ENCODE data around the gene ANTXRL.
"Not testable (repeated sequence)": the region's sequence is repeated elsewhere in the genome, so short reads cannot be mapped to it uniquely, and the experiment has no call there.

The ANTXRL gene

GRCh38 chr10:46272863-46273415 lies 13.9 kb upstream of the ANTXRL start:
- DNase-seq (ENCODE audit: low read depth in 2 of 2, low spot score in 1 of 2) = no peak

- no peak for DNase-seq (ENCODE audit: low read depth in 2 of 2, low spot score in 1 of 2)
Measured at GRCh38 chr10:46273506-46274477, 13.0 kb upstream of the ANTXRL start.

- DNase-seq (ENCODE audit: low read depth in 2 of 2, low spot score in 1 of 2) = no peak
Measured at GRCh38 chr10:46277840-46278239, 9.0 kb upstream of the ANTXRL start.

GRCh38 chr10:46282421-46282831 lies 4.4 kb upstream of the ANTXRL start:
- not testable (repeated sequence) for DNase-seq (ENCODE audit: low read depth in 2 of 2, low spot score in 1 of 2)

- DNase-seq (ENCODE audit: low read depth in 2 of 2, low spot score in 1 of 2) = peak in 1 of 2 donors; percentile 31
Measured at GRCh38 chr10:46282842-46283574, 3.8 kb upstream of the ANTXRL start.

GRCh38 chr10:46283580-46284285 lies 3.1 kb upstream of the ANTXRL start:
- no peak for DNase-seq (ENCODE audit: low read depth in 2 of 2, low spot score in 1 of 2)

- DNase-seq (ENCODE audit: low read depth in 2 of 2, low spot score in 1 of 2) = peak; percentile 41 to 43
Measured at GRCh38 chr10:46284286-46285229, 2.2 kb upstream of the ANTXRL start.

GRCh38 chr10:46285300-46285699 lies 1.5 kb upstream of the ANTXRL start:
- DNase-seq (ENCODE audit: low read depth in 2 of 2, low spot score in 1 of 2) = no peak

- no peak for DNase-seq (ENCODE audit: low read depth in 2 of 2, low spot score in 1 of 2)
Measured at GRCh38 chr10:46285966-46286620, 704 bp upstream of the ANTXRL start.

GRCh38 chr10:46287846-46288477 lies 1.2 kb downstream of the ANTXRL start:
- no peak for DNase-seq (ENCODE audit: low read depth in 2 of 2, low spot score in 1 of 2)

GRCh38 chr10:46288601-46289206 lies 1.9 kb downstream of the ANTXRL start:
- DNase-seq (ENCODE audit: low read depth in 2 of 2, low spot score in 1 of 2) = no peak

- DNase-seq (ENCODE audit: low read depth in 2 of 2, low spot score in 1 of 2) = no peak
Measured at GRCh38 chr10:46289209-46289810, 2.5 kb downstream of the ANTXRL start.

GRCh38 chr10:46290101-46290886 lies 3.5 kb downstream of the ANTXRL start:
- no peak for DNase-seq (ENCODE audit: low read depth in 2 of 2, low spot score in 1 of 2)

- DNase-seq (ENCODE audit: low read depth in 2 of 2, low spot score in 1 of 2) = no peak
Measured at GRCh38 chr10:46291817-46292572, 5.2 kb downstream of the ANTXRL start.

- no peak for DNase-seq (ENCODE audit: low read depth in 2 of 2, low spot score in 1 of 2)
Measured at GRCh38 chr10:46292573-46293023, 5.8 kb downstream of the ANTXRL start.

GRCh38 chr10:46293228-46293627 lies 6.4 kb downstream of the ANTXRL start:
- DNase-seq (ENCODE audit: low read depth in 2 of 2, low spot score in 1 of 2) = no peak
